Astrocyte (in vitro differentiated cells and primary cell): Measurements from ENCODE around the gene GSTA3. TPM values are rescaled to one million over a fixed set of nuclear protein-coding genes. Genes with fewer than 3 reads are reported as not detected.
A peak's percentile ranks its signal among the peaks of the same experiment; 100 is the strongest.

Experiments used
- DNase-seq: peaks from one replicate; pipeline ENCODE4 v3.0.0-alpha.2; 2010; ENCODE audit warnings: low read depth
- FAIRE-seq: peaks from 2 replicates; lab custom pipeline; 2011; peaks lifted over from hg19 to GRCh38; lab: Jason Lieb, UNC
- H2AFZ ChIP-seq: 2 replicates; pipeline ENCODE4 v1.6.0; 2012; ENCODE audit warnings: low read depth, low read length, inconsistent platforms
- H3K27ac ChIP-seq: 2 replicates; pipeline ENCODE4 v1.5.1; 2011; ENCODE audit warnings: low read depth, low read length, inconsistent platforms
- H3K27me3 ChIP-seq: 2 replicates; pipeline ENCODE4 v1.6.0; 2011; ENCODE audit warnings: low read length, inconsistent platforms; ENCODE audit not compliant: insufficient read depth
- H3K36me3 ChIP-seq: 2 replicates; pipeline ENCODE4 v1.5.1; 2011; ENCODE audit warnings: low read length, inconsistent platforms; ENCODE audit not compliant: insufficient read depth
- H3K4me1 ChIP-seq: 2 replicates; pipeline ENCODE4 v1.5.1; 2011; ENCODE audit warnings: low read length, inconsistent platforms; ENCODE audit not compliant: insufficient read depth
- H3K4me2 ChIP-seq: 2 replicates; pipeline ENCODE4 v1.6.0; 2012; ENCODE audit warnings: low read length, inconsistent platforms
- H3K4me3 ChIP-seq: 2 replicates; pipeline ENCODE4 v1.5.1; 2011; ENCODE audit warnings: low read depth, mild to moderate bottlenecking, low read length, inconsistent platforms; ENCODE audit not compliant: insufficient read depth
- H3K79me2 ChIP-seq: 2 replicates; pipeline ENCODE4 v1.6.0; 2012; ENCODE audit warnings: mild to moderate bottlenecking, low read length, inconsistent platforms; ENCODE audit not compliant: insufficient read depth
- H3K9ac ChIP-seq: 2 replicates; pipeline ENCODE4 v1.6.0; 2012; ENCODE audit warnings: mild to moderate bottlenecking, low read length, inconsistent platforms
- H3K9me3 ChIP-seq: 2 replicates; pipeline ENCODE4 v1.5.1; 2012; ENCODE audit warnings: low read depth, mild to moderate bottlenecking, low read length, inconsistent platforms; ENCODE audit not compliant: insufficient read depth
- H4K20me1 ChIP-seq: 2 replicates; pipeline ENCODE4 v1.6.0; 2012; ENCODE audit warnings: low read length, inconsistent platforms; ENCODE audit not compliant: insufficient read depth
- H3K27ac Mint-ChIP-seq: one replicate; pipeline ENCODE4 v1.8.0; 2021; ENCODE audit warnings: mild to moderate bottlenecking, mixed read lengths; ENCODE audit not compliant: unreplicated experiment
- H3K27me3 Mint-ChIP-seq: one replicate; pipeline ENCODE4 v1.8.0; 2021; ENCODE audit warnings: low read depth, mixed read lengths; ENCODE audit not compliant: unreplicated experiment
- H3K36me3 Mint-ChIP-seq: one replicate; pipeline ENCODE4 v1.8.0; 2021; ENCODE audit warnings: low read depth, mixed read lengths; ENCODE audit not compliant: unreplicated experiment
- H3K4me1 Mint-ChIP-seq: one replicate; pipeline ENCODE4 v1.8.0; 2021; ENCODE audit warnings: low read depth, mixed read lengths; ENCODE audit not compliant: unreplicated experiment
- H3K4me3 Mint-ChIP-seq: one replicate; pipeline ENCODE4 v1.8.0; 2021; ENCODE audit warnings: mild to moderate bottlenecking, moderate library complexity, mixed read lengths; ENCODE audit not compliant: unreplicated experiment
- H3K9me3 Mint-ChIP-seq: one replicate; pipeline ENCODE4 v1.8.0; 2021; ENCODE audit warnings: mild to moderate bottlenecking, mixed read lengths; ENCODE audit not compliant: unreplicated experiment
- CTCF ChIP-seq: IDR thresholded peaks from 2 replicates; pipeline ENCODE4 v1.5.1; 2011; ENCODE audit warnings: low read depth, mild to moderate bottlenecking, inconsistent platforms, low read length, moderate library complexity; ENCODE audit not compliant: insufficient read depth
- EZH2 ChIP-seq: IDR thresholded peaks from 2 replicates; pipeline ENCODE4 v1.6.1; 2012; ENCODE audit warnings: mild to moderate bottlenecking, low read length, inconsistent platforms; ENCODE audit not compliant: insufficient read depth
- total RNA-seq: library from RNA; stranded (reverse); gene quantifications from 2 replicates; pipeline ENCODE4 v1.2.1, GENCODE V29; 2021

Gene GSTA3
- total RNA-seq, 1 donor from 2014 or later: not detected

- Mint-ChIP-seq H3K36me3 (no peaks in the 10 kb centered on the region), H3K27me3 (peaks cover 35% of the 10 kb centered on the region), H3K4me3 (no peak overlapping the region), H3K27ac (no peak overlapping the region), H3K4me1 (peaks cover 1% of the 10 kb centered on the region), H3K9me3 (peaks cover 11% of the 10 kb centered on the region)
- Histone ChIP-seq H2AFZ (no peak overlapping the region), H4K20me1 (no peaks in the 10 kb centered on the region), H3K79me2 (no peaks in the 10 kb centered on the region), H3K36me3 (no peaks in the 10 kb centered on the region), H3K4me3 (no peak overlapping the region), H3K9me3 (no peaks in the 10 kb centered on the region), H3K27ac (no peak overlapping the region), H3K27me3 (no peaks in the 10 kb centered on the region), H3K4me2 (no peak overlapping the region), H3K9ac (no peak overlapping the region), H3K4me1 (no peaks in the 10 kb centered on the region)
- TF ChIP-seq EZH2 (no peak), CTCF (no peak)
- no peak for FAIRE-seq
- no peak for DNase-seq
These were observed 5.0 kb upstream of the GSTA3 start for GRCh38 chr6:52914516-52914915.

- Mint-ChIP-seq H3K4me1 (peaks cover 1% of the 10 kb centered on the region), H3K9me3 (peaks cover 9% of the 10 kb centered on the region), H3K27ac (no peak overlapping the region), H3K4me3 (no peak overlapping the region), H3K36me3 (no peaks in the 10 kb centered on the region), H3K27me3 (peaks cover 23% of the 10 kb centered on the region)
- H3K9ac ChIP-seq: no peak overlapping the region
- no peaks in the 10 kb centered on the region for H3K27me3 ChIP-seq
- H4K20me1 ChIP-seq: no peaks in the 10 kb centered on the region
- H2AFZ ChIP-seq: no peak overlapping the region
- FAIRE-seq (no peak), DNase-seq (peak; percentile 18)
- H3K27ac ChIP-seq: no peak overlapping the region
- H3K9me3 ChIP-seq: no peaks in the 10 kb centered on the region
- no peak overlapping the region for H3K4me3 ChIP-seq
- TF ChIP-seq CTCF: no peak
- no peak for TF ChIP-seq EZH2
- no peaks in the 10 kb centered on the region for H3K36me3 ChIP-seq
- H3K4me2 ChIP-seq: no peak overlapping the region
- no peaks in the 10 kb centered on the region for H3K4me1 ChIP-seq
- no peaks in the 10 kb centered on the region for H3K79me2 ChIP-seq
These were observed 593 bp upstream of the GSTA3 start for GRCh38 chr6:52910091-52910490.

- Histone ChIP-seq H3K9me3 (no peaks in the 10 kb centered on the region), H2AFZ (no peak overlapping the region), H4K20me1 (no peaks in the 10 kb centered on the region), H3K79me2 (no peaks in the 10 kb centered on the region), H3K27ac (no peak overlapping the region), H3K36me3 (no peaks in the 10 kb centered on the region), H3K9ac (no peak overlapping the region), H3K4me1 (no peaks in the 10 kb centered on the region), H3K4me3 (no peak overlapping the region), H3K27me3 (no peaks in the 10 kb centered on the region), H3K4me2 (no peak overlapping the region)
- Mint-ChIP-seq H3K9me3 (peaks cover 5% of the 10 kb centered on the region), H3K36me3 (no peaks in the 10 kb centered on the region), H3K27me3 (peaks cover 17% of the 10 kb centered on the region), H3K27ac (no peak overlapping the region), H3K4me3 (no peak overlapping the region), H3K4me1 (peaks cover 1% of the 10 kb centered on the region)
- FAIRE-seq: no peak
- no peak for DNase-seq
- TF ChIP-seq EZH2 (no peak), CTCF (no peak)
These were observed 367 bp downstream of the GSTA3 start for GRCh38 chr6:52909131-52909530.
